Measurements from ENCODE around the gene AUTS2.
"Not testable (repeated sequence)": the region's sequence is repeated elsewhere in the genome, so short reads cannot be mapped to it uniquely, and the experiment has no call there.

The AUTS2 gene

DNA sequence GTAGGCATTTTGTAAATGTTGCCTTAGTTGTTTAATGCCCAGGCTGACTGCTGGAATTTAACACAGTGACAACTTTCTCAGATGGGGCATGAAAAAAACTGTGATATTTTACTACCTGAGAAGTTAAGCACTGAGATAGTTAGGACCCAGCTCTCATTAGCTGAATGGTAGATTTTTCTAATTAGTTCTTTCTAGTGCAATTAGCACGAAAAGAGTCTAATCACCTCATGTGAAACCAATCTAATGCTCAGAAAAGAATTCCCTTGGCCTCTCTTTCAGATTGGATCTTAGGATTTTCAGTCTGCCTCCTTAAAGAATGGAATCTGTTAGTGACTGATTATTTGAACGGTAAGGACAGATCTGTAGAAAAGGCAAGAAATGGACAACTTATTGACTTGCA lies 743.2 kb downstream of the AUTS2 start:
- DNase-seq (ENCODE audit: low read depth, low spot score), result no peak

DNA sequence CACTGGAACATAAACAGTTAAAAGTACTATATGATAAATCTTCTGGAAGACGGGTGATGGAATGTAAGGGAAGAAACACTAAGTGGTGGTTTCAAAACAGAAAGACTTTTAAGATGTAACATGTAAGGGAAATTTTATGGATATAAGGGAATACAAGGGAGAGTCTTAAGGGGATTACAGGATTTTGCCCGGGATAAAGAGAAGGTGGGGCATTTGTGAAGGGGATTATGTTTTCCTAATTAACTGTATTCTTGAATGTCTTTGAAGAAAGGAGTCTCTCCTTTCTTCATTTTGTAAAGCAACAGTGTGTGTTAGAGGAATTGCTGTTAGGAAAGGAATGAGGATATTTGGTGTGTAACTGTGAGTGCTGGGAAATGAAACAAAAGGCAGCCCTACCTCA lies 745.2 kb downstream of the AUTS2 start:
- DNase-seq (ENCODE audit: low read depth, low spot score), result no peak

DNA sequence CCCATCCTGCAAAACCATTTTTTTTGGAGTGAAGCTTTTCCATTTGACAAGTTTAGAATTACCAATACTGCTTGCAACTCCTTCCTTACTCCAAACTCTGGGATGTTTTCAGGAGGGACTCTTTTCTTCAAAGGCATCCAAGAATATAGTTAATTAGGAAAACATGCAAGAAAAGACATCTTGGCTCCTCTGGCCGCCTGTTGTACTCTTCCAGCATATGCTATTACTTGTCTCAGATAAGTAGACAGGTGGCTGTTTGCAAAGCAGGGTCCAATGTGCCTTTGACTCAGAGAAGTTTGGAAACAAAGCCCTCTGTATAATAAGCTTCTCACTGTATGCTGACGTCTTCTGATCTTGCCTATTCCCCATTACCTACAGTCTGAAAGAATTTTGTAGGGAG lies 746.5 kb downstream of the AUTS2 start:
- DNase-seq (ENCODE audit: low read depth, low spot score), result no peak

DNA sequence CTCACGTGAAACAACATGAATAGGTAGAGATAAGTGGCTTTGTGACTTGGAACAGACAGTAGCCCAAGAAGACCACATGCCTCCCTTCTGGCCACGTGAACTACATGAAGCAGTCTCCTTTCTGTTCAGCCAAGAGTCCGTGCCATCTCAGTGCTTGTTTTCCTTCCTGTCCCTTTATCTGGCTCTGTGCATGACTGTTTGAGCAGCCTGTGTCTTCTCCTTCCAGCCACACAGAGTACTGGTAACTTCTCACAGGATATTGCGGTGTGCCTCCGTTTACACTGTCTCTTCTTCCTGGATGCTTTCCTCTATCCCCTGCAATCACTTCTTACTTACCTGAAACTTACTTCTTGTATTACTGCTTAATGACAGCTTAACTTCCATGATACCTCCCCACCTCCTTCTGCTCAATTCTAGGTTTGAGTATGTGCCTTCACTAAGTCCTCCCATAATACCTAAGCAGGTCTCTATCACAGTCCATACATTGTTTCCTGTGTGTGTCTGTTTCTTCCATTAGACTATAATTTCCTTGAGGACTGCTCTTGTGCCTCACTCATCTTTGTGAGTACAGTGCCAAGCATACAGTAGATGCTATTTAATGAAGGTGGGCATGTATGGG lies 748.7 kb downstream of the AUTS2 start:
- no peak for DNase-seq (ENCODE audit: low read depth, low spot score)

DNA sequence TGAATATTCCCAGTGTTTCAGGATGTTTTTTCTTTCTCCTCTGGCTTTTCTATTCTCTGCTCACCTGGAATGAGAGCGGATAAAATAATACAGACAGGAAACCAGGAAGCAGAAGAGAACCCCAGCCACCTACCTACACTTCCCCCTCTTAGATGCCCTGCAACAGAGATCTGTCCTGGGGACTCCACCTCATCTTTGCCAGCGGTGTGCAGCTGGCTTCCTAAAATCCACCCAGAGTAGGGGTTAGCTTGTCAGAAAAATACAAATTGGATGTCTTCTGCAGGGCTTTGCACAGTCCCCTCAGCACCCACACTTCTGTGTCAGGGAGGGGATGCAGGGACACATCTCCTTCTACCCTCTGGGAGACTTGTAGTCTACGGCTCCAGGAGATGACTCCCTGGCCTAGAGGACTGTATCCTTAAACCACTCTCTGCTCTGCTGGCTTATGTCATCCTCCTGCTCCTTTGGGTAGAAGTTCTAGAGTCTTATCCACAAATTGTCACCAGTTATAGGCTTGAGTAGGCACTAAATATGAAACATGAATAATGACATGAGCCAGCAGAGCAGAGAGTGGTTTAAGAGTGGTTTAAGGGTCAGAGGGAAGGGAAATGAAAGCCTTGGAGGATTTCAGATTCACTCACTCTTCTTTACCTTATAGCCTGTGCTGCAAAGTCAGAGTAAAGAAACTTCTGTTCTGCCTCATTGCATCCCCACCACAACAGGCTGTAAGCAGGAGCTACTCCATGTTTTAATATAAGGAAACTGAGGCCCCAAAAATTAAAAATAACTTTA lies 749.4 kb downstream of the AUTS2 start:
- no peak for DNase-seq (ENCODE audit: low read depth, low spot score)

DNA sequence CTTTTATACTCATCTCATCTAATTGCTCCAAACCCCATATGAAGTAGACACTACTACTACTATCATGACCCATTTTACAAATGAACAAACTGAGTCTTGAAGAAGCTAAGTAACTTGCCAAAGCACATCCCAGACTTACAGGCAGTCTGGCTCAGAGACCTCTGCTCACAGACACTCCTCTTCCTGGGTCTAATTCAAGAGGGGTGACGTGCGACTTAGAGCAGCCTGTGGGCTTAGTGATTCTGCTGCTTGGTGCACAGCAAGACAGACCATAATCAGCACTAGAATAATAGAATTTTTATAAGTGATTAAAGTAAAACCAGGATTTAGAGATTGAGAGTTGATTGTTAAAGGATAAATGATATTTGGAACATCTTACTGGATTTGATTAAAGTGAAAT lies 750.8 kb downstream of the AUTS2 start:
- no peak for DNase-seq (ENCODE audit: low read depth, low spot score)

DNA sequence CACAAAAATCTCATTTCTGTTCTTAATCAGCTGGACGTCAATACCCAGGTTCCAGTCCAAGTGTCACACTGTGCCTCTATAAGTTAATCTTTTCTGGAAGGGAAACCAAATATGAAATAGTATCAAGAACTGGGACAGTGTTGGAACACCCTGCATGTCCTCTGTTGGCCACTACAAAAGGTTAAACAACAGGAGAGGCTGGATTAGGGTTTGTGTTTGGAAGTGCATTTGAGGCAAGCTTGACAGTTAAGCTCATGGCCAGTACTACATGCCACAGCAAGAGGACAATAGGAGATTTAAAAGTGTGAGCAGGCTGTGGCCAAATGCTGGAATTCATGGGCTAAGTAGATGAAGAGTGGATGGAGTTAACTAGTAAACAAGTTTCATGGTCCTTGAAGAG lies 751.5 kb downstream of the AUTS2 start:
- no peak for DNase-seq (ENCODE audit: low read depth, low spot score)

DNA sequence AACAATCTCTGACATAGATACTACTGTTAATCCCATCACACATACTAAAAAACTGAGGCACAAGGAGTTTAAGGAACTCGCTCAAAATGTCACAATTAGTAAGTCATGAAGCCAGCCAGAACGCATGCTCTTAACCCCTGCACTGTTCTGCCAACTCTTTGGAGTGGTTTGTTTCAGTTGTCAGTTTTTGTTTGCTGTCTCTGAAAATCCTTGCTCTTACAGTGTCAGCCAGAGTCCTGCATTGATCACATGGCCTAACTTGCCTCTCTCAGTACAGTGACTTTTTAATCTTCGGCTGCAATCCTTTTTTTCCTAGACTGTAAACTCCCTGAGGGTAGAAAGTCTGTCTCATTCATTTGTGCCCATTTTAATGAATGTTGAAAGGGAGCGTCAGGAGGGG lies 753.8 kb downstream of the AUTS2 start:
- DNase-seq (ENCODE audit: low read depth, low spot score), result no peak

DNA sequence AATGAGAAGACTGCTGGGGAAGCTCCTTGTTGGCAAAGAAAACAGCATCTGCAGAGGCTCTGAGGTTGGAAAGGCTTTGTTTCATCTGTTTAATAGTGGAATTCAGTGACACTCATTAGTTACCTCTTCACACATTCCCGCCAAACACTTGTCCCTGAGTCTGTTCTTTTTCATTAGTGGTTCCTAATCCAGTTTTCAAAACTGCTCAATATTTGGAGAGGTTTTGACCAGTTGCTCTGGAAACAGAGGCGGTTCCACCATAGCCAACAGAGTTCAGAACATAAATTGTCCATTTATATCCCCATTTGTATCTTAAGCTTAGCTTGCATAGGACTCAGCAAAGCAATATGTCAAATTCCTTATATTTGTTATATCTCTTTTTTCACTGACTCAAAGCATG lies 754.6 kb downstream of the AUTS2 start:
- DNase-seq (ENCODE audit: low read depth, low spot score), result no peak

DNA sequence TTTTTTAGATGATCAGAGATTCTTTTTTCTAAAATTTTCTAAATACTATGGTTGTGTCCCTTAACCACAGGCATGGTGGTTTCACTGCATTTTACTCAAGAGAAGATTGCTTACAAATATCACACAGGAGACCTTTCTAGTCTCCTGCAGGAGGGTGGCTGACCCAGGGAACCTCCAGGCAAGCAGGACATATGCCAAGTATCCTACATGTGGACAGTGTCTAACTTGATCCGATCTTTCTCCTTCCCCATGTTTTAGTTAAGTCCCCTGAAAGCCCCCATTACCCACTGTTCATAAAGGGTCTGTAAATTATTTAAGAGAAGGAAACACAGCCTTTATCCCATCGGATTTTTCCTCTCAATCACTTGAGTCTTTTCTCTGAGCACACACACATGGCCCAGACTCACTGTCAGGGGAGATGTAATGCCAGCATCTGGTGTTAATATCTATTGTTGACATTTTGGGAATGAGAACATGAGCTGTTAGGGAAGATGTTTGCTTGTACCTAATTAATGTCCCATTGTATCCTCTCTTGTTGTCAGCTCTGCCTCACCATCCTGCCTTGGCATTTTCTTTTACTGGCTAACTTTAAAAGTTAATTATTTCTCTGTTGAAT lies 755.2 kb downstream of the AUTS2 start:
- no peak for DNase-seq (ENCODE audit: low read depth, low spot score)

DNA sequence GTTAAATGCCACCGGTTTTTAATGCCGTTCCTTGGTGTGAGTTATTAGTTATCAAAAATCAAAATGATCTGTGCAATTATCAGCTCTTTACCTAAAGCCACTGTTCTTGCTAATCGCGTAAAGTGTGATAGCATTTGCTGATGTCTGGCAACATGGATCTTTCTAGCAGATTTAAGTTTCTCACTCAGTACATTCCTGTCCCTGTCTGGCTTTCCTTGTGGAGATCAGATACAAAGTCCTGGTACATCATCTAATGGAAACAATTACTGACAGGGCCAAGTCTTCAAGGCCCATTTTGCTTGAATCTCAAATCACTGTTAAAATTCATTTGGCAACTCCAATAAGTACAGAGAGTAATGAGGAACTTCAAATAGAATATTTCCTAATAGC lies 755.7 kb downstream of the AUTS2 start:
- no peak for DNase-seq (ENCODE audit: low read depth, low spot score)

DNA sequence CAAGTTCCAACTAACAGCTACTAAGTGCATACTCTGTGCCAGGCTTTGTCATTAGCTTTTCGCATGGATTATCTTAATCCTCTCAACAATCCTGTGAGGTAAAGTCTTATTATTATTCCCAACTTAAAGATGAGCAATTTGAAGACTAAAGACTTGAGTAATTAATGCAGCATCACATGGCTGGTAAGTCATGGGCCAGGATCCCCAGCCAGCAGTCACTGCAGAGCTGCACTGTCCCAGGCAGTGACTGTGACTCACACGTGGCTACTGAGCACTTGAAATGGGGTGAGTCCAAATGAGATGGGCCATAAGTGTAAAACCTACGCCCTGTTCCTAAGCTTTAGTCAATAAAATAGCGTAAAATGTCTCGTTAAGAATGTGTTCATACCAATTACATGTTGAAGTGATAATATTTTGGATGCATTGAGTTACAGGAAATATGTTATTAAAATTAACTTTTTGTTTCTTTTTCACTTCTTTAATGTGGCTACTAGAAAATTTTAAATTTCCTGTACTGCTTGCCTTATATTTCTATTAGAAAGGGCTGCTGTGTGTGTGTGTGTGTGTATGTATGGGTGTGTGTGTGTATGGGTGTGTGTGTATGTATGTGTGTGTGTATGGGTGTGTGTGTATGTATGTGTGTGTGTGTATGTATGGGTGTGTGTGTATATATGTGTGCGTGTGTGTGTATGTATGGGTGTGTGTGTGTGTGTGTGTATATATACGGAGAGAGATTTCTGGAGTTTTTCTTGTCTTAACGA lies 756.3 kb downstream of the AUTS2 start:
- no peak for DNase-seq (ENCODE audit: low read depth, low spot score)

DNA sequence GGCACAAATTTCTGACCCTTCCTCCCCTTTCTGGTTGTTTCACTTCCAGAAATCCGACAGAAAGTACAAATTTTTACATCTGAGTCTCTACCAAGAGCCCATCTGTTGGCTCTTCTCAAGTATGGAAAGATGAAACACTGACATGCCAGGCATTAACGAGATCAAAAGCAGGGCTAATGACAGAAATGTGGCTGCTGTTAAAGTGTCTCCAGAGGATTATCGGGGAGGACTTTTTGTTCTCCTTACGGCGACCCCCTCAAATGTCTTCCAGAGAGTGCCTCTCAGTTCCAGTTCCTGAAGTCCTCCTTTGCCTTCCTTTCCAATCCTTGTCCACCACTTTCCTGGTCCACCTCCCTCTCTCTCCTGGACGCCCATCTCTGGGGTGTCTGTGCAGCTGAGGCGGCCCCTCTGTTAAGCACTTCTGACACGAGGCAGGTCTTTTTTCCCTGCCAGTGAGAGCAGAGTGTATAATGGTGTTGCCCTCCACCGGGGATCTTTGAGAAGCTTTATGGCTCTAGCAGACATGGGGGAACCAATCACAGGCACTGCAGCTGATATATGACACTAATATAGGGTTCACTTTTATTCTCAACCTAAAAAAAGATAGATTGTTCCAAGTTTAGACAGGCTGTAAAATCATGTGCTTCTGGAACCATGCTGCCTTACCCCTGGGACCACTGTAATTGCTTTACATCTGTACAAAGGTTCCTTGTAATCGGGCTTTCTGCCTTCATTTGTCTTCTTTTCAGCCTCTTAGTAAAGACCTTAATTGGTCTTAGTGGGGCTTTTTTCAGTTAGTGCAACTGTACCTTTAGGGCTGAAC lies 757.1 kb downstream of the AUTS2 start:
- DNase-seq (ENCODE audit: low read depth, low spot score), result no peak

DNA sequence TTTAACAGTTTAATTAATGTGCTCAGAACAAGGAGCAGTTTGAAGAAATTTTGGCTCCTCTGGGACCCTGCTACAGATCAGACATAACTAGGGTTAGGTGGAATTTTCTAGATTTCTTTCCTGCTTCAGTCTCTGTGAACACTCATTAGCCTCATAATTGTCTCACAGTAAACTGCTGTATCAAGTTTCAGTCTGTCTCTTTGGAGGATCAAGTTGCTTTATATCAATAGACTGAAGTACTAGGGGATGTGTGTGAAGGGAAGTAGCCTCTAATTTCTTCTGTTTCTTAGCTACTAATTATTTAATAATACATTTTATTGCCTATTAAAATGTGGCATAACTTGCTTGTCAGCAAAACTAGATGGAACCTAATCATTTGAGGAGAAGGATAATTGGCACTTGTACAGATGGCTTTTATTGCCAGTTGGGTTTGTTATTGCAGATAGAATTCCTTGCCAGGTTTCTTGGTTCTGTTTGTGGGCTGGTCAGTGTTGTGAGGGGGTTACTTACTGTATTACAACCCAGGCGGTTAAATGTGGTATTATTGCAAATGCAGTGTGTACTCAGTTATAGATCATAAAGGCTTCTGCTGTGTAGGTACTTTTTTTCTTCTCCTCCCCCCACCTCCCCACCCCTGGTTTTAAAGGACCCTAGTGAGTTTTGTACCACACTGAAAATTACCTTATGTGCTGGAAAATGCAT lies 758.0 kb downstream of the AUTS2 start:
- DNase-seq (ENCODE audit: low read depth, low spot score), result no peak

DNA sequence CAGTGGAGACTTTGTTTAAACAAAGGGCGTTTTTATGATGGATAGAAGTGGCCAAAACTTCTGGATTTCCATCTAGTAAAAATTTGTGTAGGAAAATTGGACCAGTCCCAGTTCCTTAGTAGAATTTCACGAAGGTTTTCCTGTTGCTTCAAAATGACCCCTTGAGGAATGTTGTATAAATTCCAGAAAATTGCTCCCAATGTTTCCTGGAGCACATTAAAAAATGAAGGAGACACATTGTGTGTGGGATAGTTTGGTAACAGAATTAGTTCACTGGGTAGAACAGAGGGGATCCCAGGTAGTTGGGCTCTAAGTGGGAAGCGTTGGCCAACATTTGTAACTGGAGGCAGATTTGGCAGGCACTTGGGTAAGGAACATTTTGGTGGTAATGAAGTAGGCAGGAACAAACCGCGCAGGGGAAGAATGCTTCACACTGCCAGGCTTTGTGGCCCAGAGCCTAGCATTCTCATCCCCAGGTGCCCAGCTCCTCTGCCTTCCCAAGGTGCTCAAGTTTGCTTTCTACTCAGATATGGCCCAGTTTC lies 758.6 kb downstream of the AUTS2 start:
- no peak for DNase-seq (ENCODE audit: low read depth, low spot score)

DNA sequence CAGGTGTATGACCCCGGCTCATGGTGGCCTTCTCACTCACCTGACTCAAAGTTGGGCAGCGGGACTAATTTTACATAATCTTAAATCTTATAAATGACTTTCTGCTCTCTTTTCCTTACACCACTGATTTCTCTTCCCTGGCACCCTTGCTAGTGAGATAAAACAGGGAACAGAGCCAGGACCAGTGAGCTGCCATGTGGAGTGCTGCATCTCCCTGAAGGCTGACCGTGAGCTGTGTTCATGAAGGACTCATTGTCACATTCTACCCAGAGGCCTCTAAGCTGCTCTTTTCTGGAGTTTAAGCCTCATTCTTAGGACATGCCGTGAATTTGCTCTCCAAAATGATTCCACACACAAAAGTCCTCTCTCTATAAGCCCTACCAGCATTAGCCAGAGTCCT lies 762.3 kb downstream of the AUTS2 start:
- DNase-seq (ENCODE audit: low read depth, low spot score), result no peak

DNA sequence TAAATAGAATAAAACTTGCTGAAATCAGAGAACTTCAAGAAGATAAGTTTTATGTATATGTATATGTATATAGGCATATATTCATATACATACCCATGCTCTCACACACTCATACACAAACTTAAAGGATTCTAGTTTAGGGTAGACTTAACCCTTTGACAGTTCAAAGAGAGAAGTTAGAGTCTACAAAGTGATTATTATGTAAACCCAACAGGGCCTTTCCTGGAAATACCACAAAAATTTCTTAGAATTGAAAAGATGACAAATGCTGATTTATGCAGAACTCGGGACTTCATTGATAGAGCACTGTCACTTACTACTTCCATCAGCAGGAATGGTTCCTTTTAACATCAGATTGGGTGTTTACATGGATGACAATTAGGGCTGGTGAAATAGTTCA lies 763.5 kb downstream of the AUTS2 start:
- no peak for DNase-seq (ENCODE audit: low read depth, low spot score)

DNA sequence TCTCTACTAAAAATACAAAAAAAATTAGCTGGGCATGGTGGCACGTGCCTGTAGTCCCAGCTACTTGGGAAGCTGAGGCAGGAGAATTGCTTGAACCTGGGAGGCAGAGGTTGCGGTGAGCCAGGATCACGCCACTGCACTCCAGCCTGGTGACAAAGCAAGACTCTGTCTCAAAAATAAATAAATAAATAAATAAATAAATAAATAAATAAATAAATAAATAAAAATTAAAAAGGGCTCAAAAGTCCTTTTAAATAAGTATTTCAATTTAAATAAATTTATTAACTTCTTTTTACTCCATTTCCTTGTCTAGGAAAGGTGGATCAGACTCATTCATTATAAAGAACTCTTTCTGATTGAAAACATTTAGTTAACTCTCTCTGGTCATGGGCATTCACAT lies 766.1 kb downstream of the AUTS2 start:
- not testable (repeated sequence) for DNase-seq (ENCODE audit: low read depth, low spot score)

DNA sequence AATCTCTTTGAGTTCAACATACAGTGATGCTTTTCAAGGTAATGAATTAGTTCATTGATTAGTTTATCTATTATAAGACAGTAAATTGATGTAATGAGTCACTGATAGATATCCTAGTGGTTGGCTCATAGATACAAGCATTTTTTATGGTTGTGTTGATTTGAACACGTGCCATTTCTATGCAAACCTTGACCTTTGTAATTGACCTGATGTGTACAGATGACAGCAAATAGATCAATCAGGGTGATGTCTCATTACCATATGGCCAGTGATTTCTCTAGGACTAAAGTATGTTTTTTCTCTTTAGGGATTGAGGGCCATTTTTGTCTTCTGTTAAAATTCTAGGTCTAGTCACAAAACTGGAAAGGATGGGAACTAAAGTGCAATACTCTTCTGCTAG lies 773.4 kb downstream of the AUTS2 start:
- no peak for DNase-seq (ENCODE audit: low read depth, low spot score)

DNA sequence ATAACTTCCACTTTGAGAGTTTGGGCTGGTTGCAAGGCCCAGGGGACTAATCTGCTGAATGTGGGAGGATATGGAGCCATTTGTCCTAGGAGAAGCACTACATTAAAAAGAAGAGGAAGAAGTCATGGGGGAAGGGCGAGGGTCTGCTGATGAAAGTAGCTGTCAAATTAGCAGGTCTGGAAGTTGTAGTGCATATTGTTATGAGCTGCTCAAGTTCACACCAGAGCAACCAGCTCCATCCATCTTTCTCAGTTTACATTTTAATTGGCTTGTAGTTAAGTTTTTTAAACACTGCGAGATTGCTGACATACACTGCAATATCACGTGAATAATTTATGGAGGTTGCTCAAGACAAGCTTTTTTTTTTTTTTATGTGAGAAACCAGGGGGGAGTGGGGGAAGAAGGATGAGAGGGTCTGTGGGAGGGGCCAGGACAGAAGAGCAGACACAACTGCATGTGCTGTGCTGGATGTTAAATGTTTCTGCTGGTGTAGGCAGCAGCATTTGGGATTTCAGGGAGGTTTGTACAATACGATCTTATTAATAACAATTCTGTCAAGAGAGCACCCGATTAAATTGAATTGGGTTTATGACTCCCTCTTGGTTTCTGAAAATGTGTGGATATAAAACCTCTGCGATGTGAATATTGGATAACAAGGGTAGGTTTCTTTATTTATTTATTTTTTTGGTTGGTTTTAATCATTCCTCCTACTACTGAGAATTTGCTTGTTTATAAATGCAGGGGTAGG lies 774.7 kb downstream of the AUTS2 start:
- DNase-seq (ENCODE audit: low read depth, low spot score), result no peak
